GM19324 (cell line): Measurements from ENCODE around the gene GPR27.

ENCODE experiments used
- ATAC-seq: cut with Tn5 transposase; IDR thresholded peaks from one replicate; pipeline ENCODE4 v1.9.1; 2021; ENCODE audit warnings: mild to moderate bottlenecking, moderate library complexity; ENCODE audit not compliant: unreplicated experiment, low FRiP score

The GPR27 gene

GRCh38 chr3:71784201-71784913, 30.7 kb downstream of the GPR27 start:
- no peak for ATAC-seq

GRCh38 chr3:71784914-71785531, 31.4 kb downstream of the GPR27 start, which contains the start of gene PROK2:
Gene PROK2, minus strand, starts transcription at chr3:71785148. Its CDS starts 96 bp downstream, at chr3:71785052.
- no peak for ATAC-seq

- no peak for ATAC-seq
These were observed 32.0 kb downstream of the GPR27 start for GRCh38 chr3:71785532-71786216.

GRCh38 chr3:71786217-71786549, 32.5 kb downstream of the GPR27 start:
- no peak for ATAC-seq

GRCh38 chr3:71786551-71786950, 32.9 kb downstream of the GPR27 start:
- ATAC-seq: no peak

- no peak for ATAC-seq
These were observed 34.3 kb downstream of the GPR27 start for GRCh38 chr3:71787851-71788405.

GRCh38 chr3:71789922-71790321, 36.3 kb downstream of the GPR27 start:
- no peak for ATAC-seq

- ATAC-seq: no peak
These were observed 38.0 kb downstream of the GPR27 start for GRCh38 chr3:71791634-71792033.

- ATAC-seq: no peak
These were observed 42.6 kb downstream of the GPR27 start for GRCh38 chr3:71796290-71796689.

GRCh38 chr3:71797455-71797854, 43.8 kb downstream of the GPR27 start:
- ATAC-seq: no peak

- ATAC-seq: no peak
These were observed 46.4 kb downstream of the GPR27 start for GRCh38 chr3:71800023-71800422.

- no peak for ATAC-seq
These were observed 48.3 kb downstream of the GPR27 start for GRCh38 chr3:71801986-71802385.

- no peak for ATAC-seq
These were observed 49.6 kb downstream of the GPR27 start for GRCh38 chr3:71803248-71803647.

- ATAC-seq: no peak
These were observed 51.5 kb downstream of the GPR27 start for GRCh38 chr3:71805199-71805598.

- no peak for ATAC-seq
These were observed 52.0 kb downstream of the GPR27 start for GRCh38 chr3:71805691-71806090.
